Common myeloid progenitor, CD34-positive (primary cell): ENCODE data around the gene SLC39A9.
"Not testable (repeated sequence)": the region's sequence is repeated elsewhere in the genome, so short reads cannot be mapped to it uniquely, and the experiment has no call there.

Experiments
- CTCF ChIA-PET: fragments of 350-600 bp; sonication (Branson Sonifier 250); formaldehyde crosslinking; loops from one replicate; lab custom pipeline; 2021; ENCODE audit warnings: antibody characterized with exemption; lab: Charles Lee
- POLR2A ChIA-PET: fragments of 350-600 bp; sonication (Branson Sonifier 250); formaldehyde crosslinking; loops from one replicate; lab custom pipeline; 2021; ENCODE audit warnings: antibody characterized with exemption; lab: Charles Lee
- DNase-seq, 3 donors: peaks; one replicate each; pipeline versions ENCODE4 v3.0.0 to v3.0.0-alpha.2; 2013
- H3K27ac ChIP-seq, 2 experiments: 1 replicate in 1 of 2; 2 replicates in 1 of 2; pipeline ENCODE4 v1.7.0; 2013; ENCODE audit warnings: inconsistent platforms in 2 of 2, low read length in 2 of 2, mild to moderate bottlenecking in 2 of 2, low read depth in 1 of 2, moderate library complexity in 1 of 2; ENCODE audit not compliant: severe bottlenecking in 2 of 2, insufficient read depth in 1 of 2, poor library complexity in 1 of 2
- H3K27me3 ChIP-seq, 5 experiments: replicated peaks in 2 of 5; 1 replicate in 3 of 5; 2 replicates in 2 of 5; pipeline versions ENCODE4 v1.6.1 to v1.7.0; 2013; ENCODE audit warnings: low read length in 4 of 5, mild to moderate bottlenecking in 2 of 5, moderate library complexity in 2 of 5, inconsistent platforms in 1 of 5; ENCODE audit not compliant: insufficient read depth in 5 of 5, control insufficient read depth in 4 of 5
- H3K36me3 ChIP-seq, 4 experiments: 1 replicate in 2 of 4; 2 replicates in 2 of 4; pipeline versions ENCODE4 v1.6.1 to v1.7.0; 2013; ENCODE audit warnings: low read length in 3 of 4, control low read depth in 1 of 4, mild to moderate bottlenecking in 1 of 4; ENCODE audit not compliant: control insufficient read depth in 4 of 4, insufficient read depth in 4 of 4
- H3K4me1 ChIP-seq, 4 experiments: 1 replicate in 3 of 4; 2 replicates in 1 of 4; pipeline versions ENCODE4 v1.6.1 to v1.7.1; 2013; ENCODE audit warnings: low read length in 3 of 4, mild to moderate bottlenecking in 3 of 4, control low read depth in 1 of 4, inconsistent platforms in 1 of 4, moderate library complexity in 1 of 4; ENCODE audit not compliant: control insufficient read depth in 4 of 4, insufficient read depth in 4 of 4; ENCODE audit errors: control extremely low read depth in 1 of 4
- H3K4me3 ChIP-seq, 7 experiments: 1 replicate in 4 of 7; 2 replicates in 3 of 7; pipeline versions ENCODE4 v1.5.1 to v1.7.0; 2013; ENCODE audit warnings: mild to moderate bottlenecking in 7 of 7, low read length in 6 of 7, moderate library complexity in 6 of 7, inconsistent platforms in 2 of 7, low read depth in 2 of 7, control low read depth in 1 of 7; ENCODE audit not compliant: insufficient read depth in 4 of 7, control insufficient read depth in 1 of 7; ENCODE audit errors: extremely low read depth in 1 of 7
- H3K9me3 ChIP-seq, 5 experiments: 1 replicate in 4 of 5; 2 replicates in 1 of 5; pipeline versions ENCODE4 v1.6.1 to v1.7.1; 2013; ENCODE audit warnings: low read length in 4 of 5, mild to moderate bottlenecking in 2 of 5, inconsistent platforms in 1 of 5, low read depth in 1 of 5, moderate library complexity in 1 of 5; ENCODE audit not compliant: control insufficient read depth in 4 of 5, insufficient read depth in 2 of 5; ENCODE audit errors: control extremely low read depth in 1 of 5
- WGBS: methylation state at CpG from one replicate; pipeline ENCODE4 v1.1.5; 2013; ENCODE audit not compliant: insufficient coverage; 5-methylcytosine and 5-hydroxymethylcytosine counted together

SLC39A9 gene

DNA sequence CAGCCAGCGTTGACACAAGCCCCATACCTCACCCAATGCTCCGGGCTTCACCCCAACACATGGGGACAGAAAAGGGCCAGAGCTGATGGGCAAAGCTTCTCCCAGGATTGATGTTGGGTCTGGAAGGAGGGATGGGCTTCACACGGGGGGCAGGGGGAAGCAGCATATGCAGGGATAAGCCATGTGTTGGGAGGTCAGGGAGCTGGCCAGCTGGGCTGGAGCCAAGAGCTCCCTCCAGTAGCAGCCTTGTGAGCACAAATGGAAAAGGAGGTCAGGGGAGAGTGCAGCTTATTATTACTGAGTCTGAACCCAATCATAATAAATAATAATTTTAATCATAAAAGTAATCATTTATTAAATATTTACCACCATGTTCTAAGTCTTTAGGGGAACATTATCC is 95.3 kb downstream of the SLC39A9 start:
- H3K4me1 ChIP-seq: no peaks in the 10 kb centered on the region
- WGBS: 77% methylated on average over 3 of the region's 3 CpGs
- CTCF ChIA-PET: interaction anchor here (0.8 to 2.6 kb wide), 4 partner anchors 8 to 72 kb away, joined by 3 to 5 read pairs (median 4); no protein-coding TSS in a partner anchor
- H3K27me3 ChIP-seq: peaks cover 2 to 29% (median 8%) of the 10 kb centered on the region in 5 experiments
- H3K27ac ChIP-seq: no peak overlapping the region
- H3K36me3 ChIP-seq: no peaks in the 10 kb centered on the region
- no peak overlapping the region for H3K4me3 ChIP-seq
- H3K9me3 ChIP-seq: no peaks in the 10 kb centered on the region
- POLR2A ChIA-PET: interaction anchor here (0.6 kb wide), 1 partner anchor 347 kb away, joined by 3 read pairs; no protein-coding TSS in a partner anchor
- DNase-seq: no peak

DNA sequence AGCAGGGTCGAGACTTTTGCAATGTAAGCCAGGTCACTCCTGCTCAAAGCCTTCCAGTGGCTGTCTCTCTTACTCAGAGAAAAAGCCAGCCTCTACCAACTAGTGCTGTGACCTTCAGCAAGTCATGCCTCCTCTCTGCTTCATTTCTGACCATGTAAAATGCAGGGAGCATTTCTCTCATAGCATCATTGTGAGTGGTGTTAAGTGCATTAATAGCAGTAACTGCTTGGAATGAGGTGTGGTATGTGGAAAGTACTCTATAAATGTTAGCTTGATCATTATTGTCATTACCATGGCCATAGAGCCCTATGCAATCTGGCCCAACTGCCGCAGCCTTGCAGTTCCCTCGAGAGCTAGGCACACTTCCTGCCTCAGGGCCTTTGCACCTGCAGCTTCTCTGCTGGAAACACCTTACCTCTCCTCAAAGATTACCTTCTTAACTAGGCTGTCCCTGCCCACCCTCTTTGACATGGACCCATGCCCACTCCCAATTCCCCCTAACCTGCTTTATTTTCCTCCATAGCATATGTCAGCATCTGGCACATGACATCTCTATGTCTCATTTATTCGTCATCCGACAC is 96.9 kb downstream of the SLC39A9 start:
- ChIA-PET CTCF (interaction anchor here (1.4 to 1.6 kb wide), 2 partner anchors 13 to 20 kb away, joined by 3 to 7 read pairs; no protein-coding TSS in a partner anchor), POLR2A (no interaction called here)
- H3K36me3 ChIP-seq: no peaks in the 10 kb centered on the region
- 100% methylated on average over 5 of the region's 5 CpGs for WGBS
- DNase-seq: no peak
- no peaks in the 10 kb centered on the region for H3K9me3 ChIP-seq
- H3K27ac ChIP-seq: no peak overlapping the region
- no peak overlapping the region for H3K4me3 ChIP-seq
- no peaks in the 10 kb centered on the region for H3K4me1 ChIP-seq
- H3K27me3 ChIP-seq: peaks cover 2 to 25% (median 10%) of the 10 kb centered on the region in 5 experiments

DNA sequence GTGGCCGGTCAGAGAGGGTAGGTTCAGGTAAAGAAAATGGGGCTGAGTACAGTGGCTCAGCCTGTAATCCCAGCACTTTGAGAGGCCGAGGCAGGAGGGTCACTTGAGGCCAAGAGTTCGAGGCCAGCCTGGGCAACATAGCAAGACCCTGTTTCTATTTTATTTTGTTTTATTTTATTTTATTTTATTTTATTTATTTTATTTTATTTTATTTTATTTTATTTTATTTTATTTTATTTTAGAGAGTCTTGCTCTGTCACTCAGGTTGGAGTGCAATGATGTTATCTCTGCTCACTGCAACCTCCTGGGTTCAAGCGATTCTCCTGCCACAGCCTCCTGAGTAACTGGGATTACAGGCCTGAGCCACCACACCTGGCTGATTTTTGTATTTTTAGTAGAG is 99.4 kb downstream of the SLC39A9 start:
- H3K27ac ChIP-seq, POLR2A ChIA-PET, H3K9me3 ChIP-seq, H3K36me3 ChIP-seq, H3K4me3 ChIP-seq, DNase-seq, H3K4me1 ChIP-seq, CTCF ChIA-PET: not testable (repeated sequence)
- H3K27me3 ChIP-seq: peaks cover 0 to 13% (median 8%) of the 10 kb centered on the region in 5 experiments
- WGBS: 91% methylated on average over 3 of the region's 4 CpGs

DNA sequence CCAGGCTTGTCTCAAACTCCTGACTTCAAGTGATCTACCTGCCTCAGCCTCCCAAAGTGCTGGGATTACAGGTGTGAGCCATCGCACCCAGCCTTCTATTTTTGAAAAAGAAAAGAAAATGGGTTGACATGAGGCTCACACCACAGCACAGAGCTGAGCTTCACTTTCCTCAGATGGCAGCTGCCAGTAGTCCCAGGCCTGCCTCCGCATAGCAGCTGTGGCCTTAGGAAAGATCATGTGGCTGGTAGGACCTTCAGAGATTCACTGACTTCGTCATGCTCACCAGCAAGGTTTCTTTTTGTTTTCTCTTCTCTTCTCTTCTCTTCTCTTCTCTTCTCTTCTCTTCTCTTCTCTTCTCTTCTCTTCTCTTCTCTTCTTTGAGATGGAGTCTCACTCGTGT is 99.8 kb downstream of the SLC39A9 start:
- POLR2A ChIA-PET, H3K27ac ChIP-seq, DNase-seq, H3K9me3 ChIP-seq, H3K36me3 ChIP-seq, H3K4me1 ChIP-seq, H3K4me3 ChIP-seq: not testable (repeated sequence)
- CTCF ChIA-PET: interaction anchor here (0.6 kb wide), 1 partner anchor 1596 kb away, joined by 4 read pairs; no protein-coding TSS in a partner anchor
- peaks cover 0 to 11% (median 6%) of the 10 kb centered on the region in 5 experiments for H3K27me3 ChIP-seq
- 100% methylated on average over 3 of the region's 4 CpGs for WGBS

DNA sequence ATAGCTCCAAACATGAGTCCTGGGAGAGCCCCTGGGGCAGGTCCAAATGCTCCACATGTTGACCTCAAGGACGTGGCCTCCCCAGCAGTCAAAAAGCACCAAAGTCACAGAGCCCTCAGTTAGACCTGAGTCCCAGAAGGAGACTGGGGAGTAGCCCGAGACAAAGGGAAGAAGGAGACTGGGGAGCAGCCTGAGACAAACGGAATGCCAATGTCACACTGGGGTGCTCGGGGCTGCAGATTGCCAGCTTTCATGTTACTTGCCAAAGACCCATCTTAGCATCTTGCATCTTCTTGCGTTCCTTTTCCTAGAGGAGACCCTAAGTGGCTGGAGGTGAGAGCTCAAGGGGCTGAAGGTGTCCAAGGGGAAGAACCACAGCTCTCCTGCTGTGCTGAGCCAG is 100.9 kb downstream of the SLC39A9 start:
- ChIA-PET CTCF (interaction anchor here (1.4 kb wide), 1 partner anchor 33 kb away, joined by 3 read pairs; no protein-coding TSS in a partner anchor), POLR2A (no interaction called here)
- Histone ChIP-seq H3K4me3 (no peak overlapping the region), H3K27ac (no peak overlapping the region), H3K4me1 (no peaks in the 10 kb centered on the region), H3K36me3 (no peaks in the 10 kb centered on the region), H3K9me3 (no peaks in the 10 kb centered on the region), H3K27me3 (peaks cover 0 to 9% (median 2%) of the 10 kb centered on the region in 5 experiments)
- WGBS: 98% methylated on average over 5 of the region's 5 CpGs
- DNase-seq: no peak

DNA sequence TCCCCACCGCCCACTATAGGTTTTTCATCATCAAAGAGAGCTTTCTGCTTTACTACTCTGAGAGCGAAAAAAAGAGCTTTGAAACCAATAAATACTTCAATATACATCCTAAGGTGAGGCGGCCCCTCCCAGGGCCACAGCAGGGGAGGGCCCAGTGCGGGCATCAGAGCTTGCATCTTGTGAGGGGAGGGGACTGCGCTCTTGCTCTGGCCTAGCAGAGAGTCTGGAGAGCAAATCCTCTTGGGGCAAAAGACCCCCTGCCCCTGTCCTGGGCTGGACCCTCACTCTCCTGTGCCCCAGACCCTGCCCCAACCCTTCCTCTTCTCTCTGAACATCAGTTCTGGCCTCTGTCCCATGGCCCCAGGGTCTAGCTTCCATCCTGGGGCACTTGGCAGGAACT is 101.6 kb downstream of the SLC39A9 start:
- H3K4me3 ChIP-seq: no peak overlapping the region
- ChIA-PET POLR2A (no interaction called here), CTCF (interaction anchor here (1.4 kb wide), 1 partner anchor 32 kb away, joined by 3 read pairs; no protein-coding TSS in a partner anchor)
- H3K9me3 ChIP-seq: no peaks in the 10 kb centered on the region
- WGBS: 100% methylated on average over 3 of the region's 5 CpGs
- H3K36me3 ChIP-seq: no peaks in the 10 kb centered on the region
- no peaks in the 10 kb centered on the region for H3K4me1 ChIP-seq
- peaks cover 0 to 8% (median 1%) of the 10 kb centered on the region in 5 experiments for H3K27me3 ChIP-seq
- no peak overlapping the region for H3K27ac ChIP-seq
- DNase-seq: no peak

DNA sequence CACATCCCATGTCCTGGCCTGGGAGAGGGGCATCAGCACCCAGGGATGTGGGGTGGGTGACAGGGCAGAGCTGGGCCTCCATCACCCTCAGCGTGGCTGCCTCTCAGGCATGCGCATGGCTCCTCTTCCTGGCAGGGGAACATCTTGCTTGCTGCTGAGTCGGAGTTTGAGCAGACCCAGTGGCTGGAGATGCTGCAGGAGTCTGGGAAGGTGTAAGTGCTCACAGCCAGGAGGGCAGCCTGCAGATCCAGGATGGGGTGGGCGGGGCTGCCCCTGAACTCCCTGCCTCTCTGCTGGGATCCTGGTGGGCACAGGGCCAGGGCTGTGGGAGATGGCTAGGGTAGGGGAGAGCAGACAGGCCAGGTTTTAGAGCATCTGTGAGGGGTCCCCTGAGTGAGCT is 102.2 kb downstream of the SLC39A9 start:
- H3K36me3 ChIP-seq: no peaks in the 10 kb centered on the region
- POLR2A ChIA-PET: no interaction called here
- 100% methylated on average over 3 of the region's 4 CpGs for WGBS

More for the DNA sequence above, 102.2 kb downstream of the SLC39A9 start:
- peaks cover 0 to 13% (median 0%) of the 10 kb centered on the region in 5 experiments for H3K27me3 ChIP-seq
- no peak for DNase-seq
- CTCF ChIA-PET: interaction anchor here (1.4 kb wide), 1 partner anchor 10 kb away, joined by 3 read pairs; no protein-coding TSS in a partner anchor
- no peaks in the 10 kb centered on the region for H3K4me1 ChIP-seq
- H3K9me3 ChIP-seq: no peaks in the 10 kb centered on the region
- H3K4me3 ChIP-seq: no peak overlapping the region
- no peak overlapping the region for H3K27ac ChIP-seq
